ENCODE results near the gene MGAT4A.

Gene MGAT4A

GRCh38 chr2:98737848-98738247 is 6.9 kb upstream of the MGAT4A start:
- DNase-seq (ENCODE audit: low read depth), result no peak
- H3K4me3 ChIP-seq (ENCODE audit: low read depth, low read length), result no peak overlapping the region
- TF ChIP-seq MYC (IDR thresholded peaks at IDR 0.05; ENCODE audit: low read depth, low read length) (no peak), MAX (IDR thresholded peaks at IDR 0.05; ENCODE audit: low read depth, low read length) (no peak), CTCF (IDR thresholded peaks at IDR 0.05; ENCODE audit: low read depth, low read length) (no peak), POLR2A (IDR thresholded peaks at IDR 0.05; ENCODE audit: extremely low read depth, insufficient read length) (no peak)

- H3K4me3 ChIP-seq (ENCODE audit: low read depth, low read length), result no peak overlapping the region
- TF ChIP-seq POLR2A (IDR thresholded peaks at IDR 0.05; ENCODE audit: extremely low read depth, insufficient read length) (no peak), MYC (IDR thresholded peaks at IDR 0.05; ENCODE audit: low read depth, low read length) (no peak), MAX (IDR thresholded peaks at IDR 0.05; ENCODE audit: low read depth, low read length) (no peak), CTCF (IDR thresholded peaks at IDR 0.05; ENCODE audit: low read depth, low read length) (no peak)
- peak; percentile 28 for DNase-seq (ENCODE audit: low read depth)
These were observed 5.5 kb upstream of the MGAT4A start for GRCh38 chr2:98736464-98736889.

- TF ChIP-seq CTCF (IDR thresholded peaks at IDR 0.05; ENCODE audit: low read depth, low read length) (no peak), MAX (IDR thresholded peaks at IDR 0.05; ENCODE audit: low read depth, low read length) (no peak), MYC (IDR thresholded peaks at IDR 0.05; ENCODE audit: low read depth, low read length) (no peak), POLR2A (IDR thresholded peaks at IDR 0.05; ENCODE audit: extremely low read depth, insufficient read length) (no peak)
- H3K4me3 ChIP-seq (ENCODE audit: low read depth, low read length), result no peak overlapping the region
- DNase-seq (ENCODE audit: low read depth), result no peak
These were observed 3.9 kb upstream of the MGAT4A start for GRCh38 chr2:98734823-98735260.

GRCh38 chr2:98734162-98734561 is 3.2 kb upstream of the MGAT4A start:
- no peak overlapping the region for H3K4me3 ChIP-seq (ENCODE audit: low read depth, low read length)
- TF ChIP-seq CTCF (IDR thresholded peaks at IDR 0.05; ENCODE audit: low read depth, low read length) (no peak), MAX (IDR thresholded peaks at IDR 0.05; ENCODE audit: low read depth, low read length) (no peak), POLR2A (IDR thresholded peaks at IDR 0.05; ENCODE audit: extremely low read depth, insufficient read length) (no peak), MYC (IDR thresholded peaks at IDR 0.05; ENCODE audit: low read depth, low read length) (no peak)
- no peak for DNase-seq (ENCODE audit: low read depth)

- no peak for TF ChIP-seq POLR2A (IDR thresholded peaks at IDR 0.05; ENCODE audit: extremely low read depth, insufficient read length)
- no peak for TF ChIP-seq MYC (IDR thresholded peaks at IDR 0.05; ENCODE audit: low read depth, low read length)
- no peak for TF ChIP-seq CTCF (IDR thresholded peaks at IDR 0.05; ENCODE audit: low read depth, low read length)
- TF ChIP-seq MAX (IDR thresholded peaks at IDR 0.05; ENCODE audit: low read depth, low read length), result no peak
- peak overlapping the region; percentile 82 for H3K4me3 ChIP-seq (ENCODE audit: low read depth, low read length)
- DNase-seq (ENCODE audit: low read depth), result no peak
These were observed 1.6 kb upstream of the MGAT4A start for GRCh38 chr2:98732430-98733051.
